Measurements from ENCODE around the gene FBXO7. TPM values are rescaled to one million over a fixed set of nuclear protein-coding genes. Genes with fewer than 3 reads are reported as not detected.
"Not testable (repeated sequence)": the region's sequence is repeated elsewhere in the genome, so short reads cannot be mapped to it uniquely, and the experiment has no call there.

FBXO7 gene
- total RNA-seq (2014; rRNA removed; shearing (Covaris generic)), result 104 and 136 TPM in 2 replicates

DNA sequence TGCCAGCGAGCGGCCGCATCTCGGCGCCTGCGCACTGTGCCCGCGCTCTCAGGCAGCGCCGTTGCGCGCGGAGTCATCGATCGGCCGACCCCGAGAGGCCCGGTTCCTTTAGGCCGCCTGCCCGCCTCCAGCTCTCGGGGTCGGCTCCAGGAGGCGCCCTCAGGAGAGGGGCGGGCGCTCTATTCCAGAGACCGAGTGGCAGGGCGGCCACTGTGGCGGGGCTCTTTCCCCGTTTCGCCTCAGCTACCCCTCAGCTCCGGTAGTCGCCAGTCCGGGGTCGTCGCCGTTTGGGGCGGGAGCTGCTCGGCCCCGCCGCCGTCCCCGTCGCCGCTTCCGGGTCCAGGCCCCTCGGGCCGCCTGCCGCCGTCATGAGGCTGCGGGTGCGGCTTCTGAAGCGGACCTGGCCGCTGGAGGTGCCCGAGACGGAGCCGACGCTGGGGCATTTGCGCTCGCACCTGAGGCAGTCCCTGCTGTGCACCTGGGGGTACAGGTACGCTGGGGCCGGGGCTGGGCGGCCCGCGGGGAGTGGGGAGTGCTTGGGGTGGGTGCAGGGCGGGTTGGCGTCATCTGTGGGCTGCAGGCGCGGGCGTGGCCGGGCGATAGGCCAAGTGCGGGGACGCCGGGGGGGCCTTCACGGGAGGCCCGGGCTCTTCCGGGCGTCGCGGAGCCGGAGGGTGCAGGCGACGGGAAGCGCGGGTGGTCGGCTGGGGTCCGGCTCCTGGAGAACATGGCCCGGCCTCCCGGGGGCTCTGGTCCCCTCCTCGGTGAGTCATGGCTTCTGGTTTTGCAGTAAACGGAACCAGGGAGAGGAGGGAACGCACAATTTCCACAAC is at the start of gene FBXO7:
FBXO7 (plus strand) TSS at position 177 of the 833 bp plus-strand sequence; CDS start at position 369, 192 bp downstream.
- peak; percentile 88 for DNase-seq (ENCODE audit: low read depth)

DNA sequence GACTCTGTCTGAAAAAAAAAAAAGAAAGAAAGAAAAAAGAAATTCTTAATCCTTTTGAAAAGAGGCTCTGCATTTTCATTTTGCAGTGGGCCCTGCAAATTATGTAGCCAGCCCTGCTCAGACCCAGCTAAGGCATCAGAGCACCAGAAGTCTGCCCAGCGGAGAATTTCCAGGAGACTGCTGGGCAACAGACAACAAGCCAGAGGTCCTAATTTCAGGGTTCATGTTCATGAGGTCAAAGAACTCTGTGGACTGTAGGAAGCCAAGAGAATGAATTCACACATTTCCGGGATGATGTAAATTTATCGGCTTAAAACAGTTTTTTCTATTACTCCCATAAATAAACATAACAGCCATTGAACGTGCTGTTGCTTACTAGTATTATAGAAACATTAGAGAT is 47.7 kb upstream of the FBXO7 start:
- no peak for DNase-seq (ENCODE audit: low read depth)

DNA sequence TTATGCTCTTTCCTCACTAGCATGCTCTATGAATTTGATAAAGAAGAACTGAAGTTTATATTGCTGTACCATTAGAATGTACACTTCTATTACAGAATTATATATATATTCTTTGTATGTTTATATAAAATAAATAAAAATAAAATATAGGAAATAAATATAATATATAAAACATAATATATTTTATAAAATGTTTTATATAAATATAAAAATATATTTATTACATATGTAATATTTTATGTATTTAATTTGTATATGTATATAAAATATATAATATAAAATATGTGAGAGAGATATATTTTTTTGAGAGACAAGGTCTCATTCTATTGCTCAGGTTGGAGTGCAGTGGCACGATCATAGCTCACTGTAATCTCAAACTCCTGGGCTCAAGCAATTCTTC is 44.3 kb upstream of the FBXO7 start:
- no peak for DNase-seq (ENCODE audit: low read depth)

DNA sequence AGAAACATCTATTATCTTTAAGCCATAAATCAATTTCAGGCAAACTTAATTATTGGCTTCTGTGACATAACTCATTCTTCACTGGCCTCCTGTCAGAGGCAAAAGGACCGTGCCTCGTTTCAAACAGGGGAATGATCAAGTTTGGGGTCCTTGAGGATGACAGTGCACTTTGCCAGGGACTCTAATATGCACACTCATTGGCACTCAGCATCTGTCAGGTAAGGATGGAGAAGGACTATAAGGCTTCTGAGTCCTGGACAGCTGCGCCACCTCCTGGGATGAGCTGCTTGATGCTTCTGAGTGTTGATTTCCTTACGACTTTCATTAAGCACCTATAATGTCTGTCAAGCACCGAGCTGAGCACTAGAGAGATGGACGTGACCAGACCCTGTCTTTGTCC is 30.5 kb upstream of the FBXO7 start:
- peak; percentile 4 for DNase-seq (ENCODE audit: low read depth)

DNA sequence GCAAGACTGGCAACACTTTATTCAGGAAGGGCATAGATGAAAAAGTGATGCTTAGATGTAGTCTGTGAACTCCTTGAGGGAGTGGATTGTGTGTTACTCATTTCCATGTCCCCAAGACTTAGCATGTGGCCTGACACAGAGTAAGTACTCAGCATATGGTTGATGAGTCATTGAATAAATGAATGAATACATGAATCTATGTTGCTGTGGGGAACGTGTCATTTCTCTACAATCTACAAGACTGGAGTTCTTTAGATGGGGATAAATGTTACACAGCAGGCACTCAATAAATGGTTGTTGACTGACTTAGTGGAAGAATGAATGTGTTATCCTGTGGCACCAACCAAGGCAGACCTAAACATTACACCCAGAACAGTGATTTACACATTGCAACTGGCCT is 28.3 kb upstream of the FBXO7 start:
- peak; percentile 15 for DNase-seq (ENCODE audit: low read depth)

DNA sequence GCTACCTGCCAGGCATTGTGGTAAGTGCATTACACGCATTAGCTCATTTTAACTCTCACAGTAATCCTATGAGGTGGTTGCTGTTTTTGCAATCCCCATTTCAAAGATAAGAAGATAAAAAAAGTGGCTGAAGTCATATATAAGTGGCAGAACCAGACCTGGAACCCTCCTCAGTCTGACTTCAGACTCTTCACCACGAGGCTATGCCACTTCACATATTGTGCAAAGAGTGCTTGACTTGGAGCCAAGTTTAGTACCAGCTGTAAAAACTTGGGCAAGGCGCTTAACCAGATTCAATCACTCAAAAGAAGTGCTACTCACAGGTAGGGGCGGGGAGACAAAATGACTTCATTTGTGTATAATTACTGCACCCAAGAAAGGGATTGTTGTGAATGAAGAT is 25.6 kb upstream of the FBXO7 start:
- DNase-seq (ENCODE audit: low read depth), result no peak

DNA sequence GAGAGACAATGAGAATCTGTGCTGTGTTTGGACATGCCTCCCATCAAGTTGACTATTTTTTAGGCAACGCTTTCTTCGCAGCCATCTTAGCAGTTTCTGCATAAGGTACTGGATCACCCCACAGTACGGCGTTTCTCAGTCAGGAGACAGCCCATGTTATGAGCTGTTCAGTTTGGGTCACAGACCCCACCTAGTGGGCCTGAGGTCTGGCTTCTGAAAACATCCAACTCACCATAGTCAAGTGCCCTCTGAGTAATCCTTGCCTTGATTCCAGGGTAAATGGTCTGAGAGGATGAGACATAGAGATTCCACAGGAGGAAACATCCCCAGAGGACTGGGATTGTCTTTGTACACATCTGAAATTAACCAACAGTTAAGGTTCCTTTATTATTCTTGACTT is 17.6 kb upstream of the FBXO7 start:
- DNase-seq (ENCODE audit: low read depth), result no peak

DNA sequence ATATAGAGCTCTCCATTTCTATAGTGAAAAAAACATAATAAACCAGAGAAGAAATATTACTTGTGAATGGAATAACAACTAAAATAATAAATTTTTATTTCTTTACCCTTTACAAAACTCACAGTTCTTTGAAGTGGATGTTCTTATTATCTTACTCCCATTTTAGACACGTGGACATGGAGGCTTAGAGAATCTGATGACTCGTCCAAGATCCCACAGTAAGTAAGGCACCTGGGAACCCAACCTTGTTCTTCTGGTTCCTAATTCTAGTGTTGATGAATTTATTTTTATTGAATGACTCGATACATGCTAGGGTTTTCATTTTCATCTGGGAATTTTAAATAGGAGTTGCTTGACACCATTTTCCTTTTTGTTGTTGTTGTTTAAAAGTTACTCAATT is 12.2 kb upstream of the FBXO7 start:
- DNase-seq (ENCODE audit: low read depth), result no peak

DNA sequence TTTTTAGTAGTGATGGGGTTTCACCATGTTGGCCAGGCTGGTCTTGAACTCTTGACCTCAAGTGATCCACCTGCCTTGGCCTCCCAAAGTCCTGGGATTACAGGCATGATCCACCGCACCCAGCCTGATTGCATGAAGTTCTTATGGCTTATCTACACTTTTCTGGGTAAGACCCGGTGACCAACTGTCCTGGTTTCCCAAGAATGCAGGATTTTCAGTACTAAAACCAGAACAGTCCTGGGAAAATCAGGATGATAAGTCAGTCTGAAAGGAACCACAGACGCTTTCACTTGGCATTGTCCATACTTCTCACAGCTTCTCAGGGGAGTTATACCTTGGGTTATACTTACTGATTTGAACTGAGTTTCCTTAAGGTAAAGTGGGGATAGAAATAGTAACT is 8.9 kb upstream of the FBXO7 start:
- DNase-seq (ENCODE audit: low read depth), result no peak

DNA sequence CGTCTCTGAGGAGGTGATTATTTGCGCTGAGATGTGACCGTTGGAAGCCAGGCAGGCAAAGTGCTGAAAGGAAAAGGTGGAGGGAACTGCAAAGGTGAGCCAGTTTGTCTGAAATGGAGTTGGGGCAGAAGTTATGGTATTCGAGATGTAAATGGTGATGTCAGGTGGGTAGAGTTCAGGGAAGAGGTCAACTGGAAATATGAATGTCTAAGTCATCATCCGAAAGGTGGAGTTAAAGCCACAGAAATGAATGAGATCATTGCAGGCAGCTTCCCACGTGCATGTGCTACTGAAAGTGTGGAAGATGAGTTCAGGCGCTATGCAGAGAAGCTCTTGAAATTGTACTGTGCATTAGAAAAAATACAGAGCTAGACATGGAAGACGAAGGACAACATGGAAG is 8.1 kb upstream of the FBXO7 start:
- DNase-seq (ENCODE audit: low read depth), result no peak

DNA sequence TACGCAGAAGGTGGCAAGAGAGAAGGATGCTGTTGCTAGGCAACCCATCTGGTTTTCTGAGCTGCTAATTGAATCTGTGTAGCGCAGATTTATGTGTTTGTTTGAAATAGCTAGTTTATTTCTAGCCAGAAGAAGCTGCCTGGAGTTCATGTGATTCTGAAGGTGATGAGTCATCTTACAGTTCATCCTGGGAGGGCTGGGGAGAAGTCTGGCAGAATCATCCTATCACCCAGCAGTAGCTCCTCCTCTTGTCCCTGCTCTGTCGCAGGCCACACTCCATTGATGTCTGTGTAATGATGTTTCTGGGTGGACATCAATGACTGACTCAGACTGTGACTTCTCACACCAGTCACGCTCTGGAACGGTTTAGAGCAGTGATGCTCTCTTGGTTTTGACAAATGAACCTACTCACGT is 4.8 kb upstream of the FBXO7 start:
- peak; percentile 79 for DNase-seq (ENCODE audit: low read depth)

DNA sequence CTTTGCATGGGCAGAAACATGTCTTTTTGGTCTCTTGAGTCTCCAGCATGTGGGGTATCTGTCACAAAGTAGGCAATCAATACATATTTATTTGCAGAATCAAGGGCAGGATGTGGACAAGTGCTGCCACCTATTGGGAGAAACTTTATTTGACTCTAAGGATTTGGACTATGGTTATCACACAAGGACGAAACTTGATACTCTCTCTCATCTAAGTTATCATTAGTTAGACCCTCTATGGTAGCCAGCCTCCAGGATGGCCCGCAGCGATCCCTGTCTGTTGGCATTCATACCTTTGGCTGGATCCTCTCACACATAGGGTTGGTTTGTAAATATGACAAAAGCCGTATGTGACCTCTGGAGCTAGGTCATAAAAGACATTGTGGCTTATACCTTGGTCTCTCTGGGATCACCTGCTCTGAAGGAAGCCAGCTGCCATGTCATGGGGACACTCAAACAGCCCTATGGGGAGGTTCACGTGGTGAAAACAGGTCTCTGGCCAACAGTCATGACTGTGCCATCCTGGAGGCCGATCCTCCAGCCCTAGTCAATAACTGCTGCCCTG is 1.1 kb upstream of the FBXO7 start:
- DNase-seq (ENCODE audit: low read depth), result peak; percentile 57

DNA sequence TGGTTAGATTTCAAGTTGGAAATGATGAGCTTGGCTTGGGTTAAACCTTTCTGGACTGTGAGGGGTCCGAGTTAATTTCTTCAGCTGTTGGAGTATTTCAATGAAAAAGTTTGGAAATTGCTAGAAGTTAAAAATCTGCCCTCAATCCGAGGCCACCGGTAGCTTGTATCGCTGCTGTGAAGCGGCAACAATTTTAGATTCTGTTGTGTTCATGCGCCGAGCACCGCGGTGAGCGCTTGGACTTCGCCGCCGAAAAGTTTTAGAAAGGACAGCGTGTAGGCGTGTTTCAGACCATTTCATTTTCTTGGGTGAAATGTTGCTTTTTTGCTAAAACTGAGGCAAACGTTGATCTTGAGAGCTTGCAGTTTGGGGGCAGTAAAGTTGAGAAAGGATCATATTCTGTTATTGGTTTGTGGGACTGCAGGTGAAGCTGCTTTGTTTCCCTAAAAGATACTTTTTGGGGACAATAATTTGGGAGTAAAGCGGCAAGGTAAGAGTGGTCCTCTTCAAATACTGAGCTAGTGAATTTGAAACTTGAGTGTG is 928 bp downstream of the FBXO7 start:
- no peak for DNase-seq (ENCODE audit: low read depth)

DNA sequence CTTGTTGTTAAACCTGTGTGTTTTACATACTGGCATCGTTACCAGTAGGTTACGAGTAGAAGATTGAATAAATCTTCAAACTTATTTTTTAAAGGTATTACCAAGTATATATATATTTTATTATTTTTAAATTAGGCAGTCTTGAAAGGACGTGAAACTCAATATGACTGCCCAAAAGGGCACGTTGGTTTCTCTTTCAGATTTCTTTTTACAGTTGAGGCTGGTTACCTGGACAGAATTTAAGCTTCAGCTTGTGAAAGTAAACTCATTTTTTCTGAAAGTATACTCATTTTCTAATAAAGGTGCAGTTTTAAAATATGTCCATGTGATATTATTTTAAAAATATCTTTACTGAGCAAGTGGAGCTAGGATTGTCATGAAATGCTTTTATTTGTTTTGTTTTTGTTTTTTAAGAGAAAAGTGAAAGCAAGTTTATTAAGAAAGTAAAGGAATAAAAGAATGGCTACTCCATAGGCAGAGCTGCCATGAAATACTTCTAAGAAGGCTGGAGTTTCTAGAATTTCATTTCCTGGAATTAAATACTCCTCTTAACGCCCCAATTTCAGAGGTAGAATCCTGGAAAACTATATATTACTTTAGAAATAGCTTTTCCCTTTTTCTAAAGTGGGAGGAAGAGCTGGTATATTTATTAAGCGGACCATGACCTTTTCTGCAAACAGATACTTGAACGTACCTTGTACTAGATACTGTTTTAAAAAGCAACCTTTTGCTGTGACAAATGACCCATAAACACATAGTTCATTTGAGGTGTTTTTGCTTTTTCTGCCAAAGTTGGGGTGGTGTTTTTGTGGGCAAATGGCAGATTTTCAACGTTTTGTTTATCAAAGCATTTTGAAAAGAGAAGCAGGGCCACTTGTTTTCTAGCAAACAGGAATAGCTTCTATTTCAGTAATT is 1.9 kb downstream of the FBXO7 start:
- DNase-seq (ENCODE audit: low read depth), result no peak

DNA sequence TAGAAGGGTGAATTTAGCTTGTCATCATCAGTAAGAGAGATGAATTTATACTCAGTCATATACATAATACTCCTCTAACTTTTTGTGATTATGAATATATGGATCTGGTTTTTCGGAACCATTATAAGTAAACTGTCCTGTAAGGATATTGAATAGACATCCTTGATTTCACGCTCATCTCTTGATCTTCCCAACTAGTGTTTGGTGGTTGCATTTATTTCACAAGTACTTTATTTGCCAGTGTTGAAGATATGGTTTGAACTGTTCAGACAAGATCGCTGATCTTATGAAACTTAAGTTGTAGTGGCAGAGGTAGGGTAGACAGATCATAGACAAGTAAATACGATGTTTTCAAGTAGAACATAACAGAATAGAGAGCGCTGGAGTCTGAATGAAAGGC is 3.0 kb downstream of the FBXO7 start:
- DNase-seq (ENCODE audit: low read depth), result no peak

DNA sequence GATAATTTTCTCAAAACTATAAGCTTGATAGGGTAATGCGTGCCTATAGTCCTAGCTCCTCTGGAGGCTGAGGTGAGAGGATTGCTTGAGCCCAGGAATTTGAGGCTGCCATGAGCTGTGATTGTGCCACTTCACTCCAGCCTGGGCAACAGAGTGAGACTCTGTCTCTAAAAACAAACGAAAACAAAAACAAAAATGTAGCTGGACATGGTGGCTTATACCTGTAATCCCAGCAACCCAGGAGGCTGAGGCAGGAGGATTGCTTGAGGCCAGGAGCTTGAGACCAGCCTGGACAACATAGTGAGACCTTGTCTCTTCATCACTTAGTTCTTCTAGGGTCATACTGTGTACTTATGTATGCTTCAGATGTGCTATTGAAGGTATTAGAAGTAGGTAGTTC is 3.9 kb downstream of the FBXO7 start:
- not testable (repeated sequence) for DNase-seq (ENCODE audit: low read depth)

DNA sequence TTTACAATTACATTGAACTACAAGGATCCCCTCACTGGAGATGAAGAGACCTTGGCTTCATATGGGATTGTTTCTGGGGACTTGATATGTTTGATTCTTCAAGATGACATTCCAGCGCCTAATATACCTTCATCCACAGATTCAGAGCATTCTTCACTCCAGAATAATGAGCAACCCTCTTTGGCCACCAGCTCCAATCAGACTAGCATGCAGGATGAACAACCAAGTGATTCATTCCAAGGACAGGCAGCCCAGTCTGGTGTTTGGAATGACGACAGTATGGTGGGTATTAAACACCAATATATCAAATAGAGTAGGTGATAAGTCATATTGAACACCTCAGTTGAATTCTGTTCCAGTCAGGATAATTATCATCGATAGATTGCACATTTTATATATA is 4.4 kb downstream of the FBXO7 start:
- DNase-seq (ENCODE audit: low read depth), result no peak

DNA sequence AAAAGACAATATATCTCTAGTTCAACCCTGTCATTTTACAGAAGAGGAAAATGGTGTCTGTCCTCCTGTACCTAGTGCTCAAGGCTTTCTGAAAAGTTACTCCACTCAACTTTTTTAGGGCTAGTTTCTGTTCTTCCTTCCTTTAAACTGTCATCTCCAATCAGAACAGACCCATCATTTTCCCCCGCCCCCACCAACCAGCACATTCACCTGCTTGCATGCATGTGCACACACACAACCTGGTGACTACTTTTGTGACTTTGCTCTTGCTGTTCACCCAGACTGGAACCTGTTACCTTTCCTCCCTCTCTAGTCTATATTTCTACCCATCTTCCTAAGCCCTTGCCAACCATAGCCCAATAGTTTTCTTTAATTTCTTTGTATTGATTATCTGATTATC is 5.6 kb downstream of the FBXO7 start:
- no peak for DNase-seq (ENCODE audit: low read depth)

DNA sequence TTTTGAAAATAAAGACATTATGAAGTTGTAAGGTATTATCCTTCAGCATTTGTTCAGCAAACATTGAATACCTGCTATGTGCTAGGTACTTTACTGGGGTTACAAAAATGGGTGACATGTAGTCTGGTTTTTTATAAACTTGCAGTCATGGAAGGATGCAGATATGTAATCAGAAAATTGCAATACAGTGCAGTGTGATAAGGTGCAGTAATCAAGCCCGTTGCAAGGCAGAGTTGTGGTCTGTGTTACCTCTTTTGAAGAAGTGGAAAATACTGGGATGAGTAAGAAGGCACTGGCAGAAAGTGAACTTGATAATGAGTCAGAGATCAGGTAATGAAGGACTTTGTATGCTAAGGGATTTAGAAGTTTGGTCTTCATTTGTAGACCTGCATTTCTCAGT is 8.1 kb downstream of the FBXO7 start:
- no peak for DNase-seq (ENCODE audit: low read depth)

DNA sequence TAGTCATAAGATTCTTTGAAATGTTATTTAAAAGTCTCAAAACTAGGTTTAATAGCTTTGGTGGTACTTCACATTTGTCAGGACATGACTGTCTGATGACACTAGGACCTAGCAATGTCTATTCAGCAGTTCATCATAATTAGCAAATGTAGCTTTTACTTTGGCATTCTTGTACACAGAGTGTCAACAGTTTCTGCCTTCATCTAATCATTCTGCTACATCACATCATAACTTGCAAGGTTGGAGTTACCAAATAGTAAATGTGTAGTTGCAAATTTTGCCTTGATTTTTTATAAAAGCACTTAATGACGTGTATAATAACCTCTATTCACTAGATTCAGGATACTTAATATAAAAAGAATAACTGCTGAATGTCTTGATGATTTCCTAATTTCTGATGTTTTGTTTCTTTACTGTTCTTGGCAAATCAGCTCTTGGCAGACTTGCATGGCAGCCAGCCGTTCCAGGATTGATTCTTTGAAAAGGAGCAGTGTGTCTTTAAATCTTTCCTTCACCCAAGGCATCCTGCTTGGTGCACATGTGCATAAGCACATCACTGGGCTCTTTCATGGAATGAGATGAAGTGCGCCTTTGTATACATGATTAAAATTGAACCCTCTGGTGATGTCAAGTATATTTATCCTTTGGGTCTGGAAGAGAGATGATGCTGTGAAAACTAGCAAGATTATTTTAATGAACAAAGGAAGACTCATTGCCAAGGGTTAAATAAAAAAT is 12.2 kb downstream of the FBXO7 start:
- DNase-seq (ENCODE audit: low read depth), result peak; percentile 24

DNA sequence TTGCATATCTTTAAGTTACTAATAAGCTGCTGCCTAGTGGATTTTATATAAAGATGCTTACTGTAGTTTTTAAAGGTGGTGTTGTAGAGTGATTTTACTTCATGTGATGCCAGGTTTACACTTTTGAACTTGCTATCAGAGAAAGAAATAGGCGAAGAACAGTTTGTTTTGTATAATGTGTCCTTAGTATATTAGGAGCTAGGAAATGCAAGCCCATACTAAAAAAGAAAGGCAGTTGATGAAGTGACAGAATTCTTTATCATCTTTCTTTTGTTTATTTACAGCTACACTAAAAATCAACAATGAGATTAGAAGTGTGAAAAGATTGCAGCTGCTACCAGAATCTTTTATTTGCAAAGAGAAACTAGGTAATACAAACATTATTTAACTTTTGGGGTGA is 12.8 kb downstream of the FBXO7 start:
- DNase-seq (ENCODE audit: low read depth), result no peak

DNA sequence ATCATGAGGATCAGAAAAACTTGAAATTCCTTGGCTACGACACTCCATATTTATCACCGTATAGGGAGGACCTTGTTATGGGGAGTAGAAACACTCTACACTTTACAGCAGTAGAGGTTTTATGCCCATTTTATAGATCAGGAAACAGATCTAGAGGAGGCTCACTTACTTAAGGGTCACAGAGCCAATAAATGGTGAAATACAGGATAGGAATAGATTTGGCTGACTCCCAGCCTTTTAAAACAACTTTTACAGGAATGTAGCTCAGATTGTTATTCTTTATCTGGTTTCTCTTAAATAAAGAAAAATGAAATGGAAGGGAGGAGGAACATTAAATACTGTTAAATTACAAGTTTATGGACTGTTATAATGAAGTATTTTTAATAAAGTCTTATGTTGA is 14.8 kb downstream of the FBXO7 start:
- no peak for DNase-seq (ENCODE audit: low read depth)
